Karpas-422 (cell line): ENCODE data around the gene ARID2. TPM values are rescaled to one million over a fixed set of nuclear protein-coding genes. Genes with fewer than 3 reads are reported as not detected.

ENCODE experiments used
- small RNA-seq: library from RNA; depleted of rRNA; stranded (forward); fragments of <200 nt; gene quantifications from one replicate; pipeline ENCODE3, GENCODE V24; 2014
- total RNA-seq: library from RNA; depleted of rRNA; stranded (reverse); fragments of >200 nt; shearing (Covaris generic); gene quantifications from 2 replicates; pipeline ENCODE4 v1.2.3, GENCODE V29; 2014; ENCODE audit warnings: low replicate concordance

Gene ARID2
- total RNA-seq, 1 experiment from 2014 or later, result 61.9 TPM

Small RNA genes within 50 kb of the gene (small RNA-seq; reads per million reads assigned to genes)
- gene RN7SL246P, result not detected
